Psoas muscle (tissue), 8 donors: Measurements from ENCODE around the gene GRID1. TPM values are rescaled to one million over a fixed set of nuclear protein-coding genes. Genes with fewer than 3 reads are reported as not detected.

ENCODE experiments used
- ATAC-seq, 4 donors: fragments of 200-7000 bp; cut with Tn5 transposase; one replicate each; pipeline ENCODE4 v1.9.1; 2020; ENCODE audit warnings: moderate library complexity in 3 of 4, mild to moderate bottlenecking in 2 of 4
- DNase-seq, 2 donors: peaks; one replicate each; pipeline ENCODE4 v3.0.0-alpha.2; 2020
- H3K27ac ChIP-seq: fragments of 200-600 bp; one replicate; pipeline ENCODE4 v1.8.0; 2022
- H3K27me3 ChIP-seq, 3 donors: fragments of 200-600 bp in 1 of 3; one replicate each; pipeline versions ENCODE4 v1.6.1 to v1.8.0; 2013 to 2022; ENCODE audit warnings: low read length in 2 of 3, mild to moderate bottlenecking in 2 of 3, moderate library complexity in 1 of 3; ENCODE audit not compliant: insufficient read depth in 3 of 3
- H3K36me3 ChIP-seq, 2 donors: fragments of 200-600 bp in 1 of 2; one replicate each; pipeline versions ENCODE4 v1.6.1 to v1.8.0; 2013 to 2022; ENCODE audit warnings: low read depth in 1 of 2, mild to moderate bottlenecking in 1 of 2, moderate library complexity in 1 of 2; ENCODE audit not compliant: insufficient read depth in 1 of 2
- H3K4me1 ChIP-seq: fragments of 200-600 bp; one replicate; pipeline ENCODE4 v1.8.0; 2022
- H3K4me3 ChIP-seq: fragments of 200-600 bp; one replicate; pipeline ENCODE4 v1.8.0; 2022; ENCODE audit warnings: mild to moderate bottlenecking
- H3K9me3 ChIP-seq: fragments of 200-600 bp; one replicate; pipeline ENCODE4 v1.8.0; 2022
- CTCF ChIP-seq: fragments of 200-600 bp; IDR thresholded peaks from one replicate; pipeline ENCODE4 v1.8.0; 2022; ENCODE audit warnings: antibody characterized with exemption
- WGBS, 3 donors: extraction: QIAGEN DNeasy Blood & Tissue Kit; methylation state at CpG; one replicate each; pipeline versions ENCODE4 v1.1.6 to v1.1.7; 2013; 5-methylcytosine and 5-hydroxymethylcytosine counted together
- intact Hi-C, 2 donors: fragments of 100-400 bp; cut with DNase I; formaldehyde crosslinking; loops; one replicate each; pipeline versions ENCODE4 v1.11.0 to v1.14.2; 2022
- polyA plus RNA-seq, 3 donors: library from polyadenylated mRNA; stranded (reverse); fragments of 200-250 nt; gene quantifications; one replicate each; pipeline ENCODE4 v1.2.3, GENCODE V29; 2013
- total RNA-seq, 4 donors: library from RNA; stranded (reverse); fragmentation: NEBNext Ultra II Directional in 2 of 4; extraction: Animal tissue kit (Norgen Biotek cat#: 25700) in 2 of 4; gene quantifications; one replicate each; pipeline versions ENCODE4 v1.2.1 to v1.2.4, GENCODE V29; 2021 to 2023
- donor health status: healthy with polysubstance abuse.
- donor health status: DM: no; HTN: no; CAD: no; lungs with moderate emphysema.
- donor health status: Bipolar disorder and iron deficiency.
- donor health status: healthy.
- donor health status: DM: yes; HTN: yes; CAD: no.
- donor health status: DM: no; HTN: no; CAD: no.
- donor health status: DM: no; HTN: no; CAD: no.
- donor health status: DM: yes; HTN: yes; CAD: no.

GRID1 gene
- total and polyA plus RNA-seq, 7 donors: 0.17 to 0.56 (median 0.24) TPM

- Histone ChIP-seq H3K4me3 (no peak overlapping the region), H3K36me3 (no peaks in the 10 kb centered on the region), H3K9me3 (no peaks in the 10 kb centered on the region), H3K4me1 (no peaks in the 10 kb centered on the region), H3K27ac (no peak overlapping the region), H3K27me3 (peaks cover 0 to 6% (median 0%) of the 10 kb centered on the region in 3 donors)
- WGBS, 3 donors: 88 to 90% (median 88%) methylated on average over 18 of the region's 18 CpGs
- DNase-seq (no peak), ATAC-seq (no peak)
- intact Hi-C loops: loop anchor here in 1 of 2 donors (10.0 kb wide), 1 partner anchor 486 kb away; no protein-coding TSS in a partner anchor
- TF ChIP-seq CTCF: no peak
Measured at GRCh38 chr10:86130737-86131475, 235.7 kb downstream of the GRID1 start.

- no peak for DNase-seq
- intact Hi-C loops: loop anchor here in 1 of 2 donors (10.0 kb wide), 1 partner anchor 485 kb away; no protein-coding TSS in a partner anchor
- no peak for ATAC-seq
- no peaks in the 10 kb centered on the region for H3K4me1 ChIP-seq
- H3K27me3 ChIP-seq: peaks cover 0 to 6% (median 0%) of the 10 kb centered on the region in 3 donors
- TF ChIP-seq CTCF: no peak
- H3K4me3 ChIP-seq: no peak overlapping the region
- no peaks in the 10 kb centered on the region for H3K9me3 ChIP-seq
- no peaks in the 10 kb centered on the region for H3K36me3 ChIP-seq
- no peak overlapping the region for H3K27ac ChIP-seq
Measured at GRCh38 chr10:86130041-86130440, 236.6 kb downstream of the GRID1 start.

GRCh38 chr10:86128360-86128759 lies 238.2 kb downstream of the GRID1 start:
- H3K9me3 ChIP-seq: no peaks in the 10 kb centered on the region
- no peak for ATAC-seq
- peaks cover 0 to 6% (median 0%) of the 10 kb centered on the region in 3 donors for H3K27me3 ChIP-seq
- no peak overlapping the region for H3K27ac ChIP-seq
- intact Hi-C loops: no loop called here
- no peak overlapping the region for H3K4me3 ChIP-seq
- TF ChIP-seq CTCF: no peak
- H3K4me1 ChIP-seq: no peaks in the 10 kb centered on the region
- 68 to 88% (median 69%) methylated on average over 5 of the region's 5 CpGs for WGBS, 3 donors
- no peaks in the 10 kb centered on the region for H3K36me3 ChIP-seq
- no peak for DNase-seq

DNA sequence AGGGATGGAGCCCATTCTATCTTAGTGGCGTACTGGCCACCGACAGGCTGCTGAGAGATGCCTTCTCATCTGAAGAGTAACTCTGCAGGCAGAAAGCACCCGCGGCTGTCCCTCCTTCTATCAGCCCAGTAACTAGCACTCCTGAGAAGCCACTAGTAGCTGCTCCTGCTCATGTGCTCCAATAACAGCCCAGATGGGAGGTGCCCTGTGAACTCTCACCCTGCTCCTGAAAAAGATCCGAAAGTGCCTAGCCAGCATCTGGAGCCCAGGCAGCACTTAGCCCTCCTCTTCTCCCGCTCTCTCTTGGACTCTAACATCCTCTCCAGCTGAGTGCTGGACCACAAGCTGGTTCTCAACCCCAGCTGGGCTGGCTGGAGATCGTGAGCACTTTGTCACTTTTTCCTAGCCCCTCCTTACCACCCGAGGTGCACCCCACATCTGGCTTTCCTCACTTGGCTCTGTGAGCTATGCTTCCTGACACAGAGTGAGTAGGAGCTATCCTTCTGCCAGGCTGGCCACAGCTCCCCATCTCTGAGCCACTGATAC lies 239.2 kb downstream of the GRID1 start:
- 47 to 51% (median 50%) methylated on average over 7 to 8 of the region's 8 CpGs for WGBS, 3 donors
- Histone ChIP-seq H3K36me3 (no peaks in the 10 kb centered on the region), H3K27me3 (peaks cover 0 to 6% (median 0%) of the 10 kb centered on the region in 3 donors), H3K9me3 (no peaks in the 10 kb centered on the region), H3K27ac (no peak overlapping the region), H3K4me1 (no peaks in the 10 kb centered on the region), H3K4me3 (no peak overlapping the region)
- ATAC-seq: no peak
- no peak for DNase-seq
- intact Hi-C loops: no loop called here
- TF ChIP-seq CTCF: no peak
